ENCODE data around the gene FGL2.

FGL2 gene

GRCh38 chr7:77199013-77199966, at the start of gene FGL2:
Gene FGL2 (minus strand): TSS chr7:77199819. CDS start chr7:77199793, 26 bp downstream.
- Histone ChIP-seq H3K9ac (ENCODE audit: low read length in 2 of 2) (peak within 1 kb of the TSS; percentile 83 to 91), H3K27ac (ENCODE audit: low read length) (peak within 1 kb of the TSS; percentile 85)

GRCh38 chr7:77248154-77248553, 48.5 kb upstream of the FGL2 start:
- no peak overlapping the region for H3K27ac ChIP-seq (ENCODE audit: low read length)
- H3K27me3 ChIP-seq (ENCODE audit: control insufficient read depth in 1 of 2, insufficient read depth in 2 of 2, low read length in 2 of 2) = no peaks in the 10 kb centered on the region
- no peaks in the 10 kb centered on the region for H3K9me3 ChIP-seq (ENCODE audit: control insufficient read depth in 2 of 2, low read length in 2 of 2)
- no peak overlapping the region for H3K9ac ChIP-seq (ENCODE audit: low read length in 2 of 2)
- H3K4me1 ChIP-seq (ENCODE audit: control insufficient read depth, insufficient read depth, low read length) = peaks cover 17% of the 10 kb centered on the region
- no peak overlapping the region for H3K4me3 ChIP-seq (ENCODE audit: low read length in 2 of 2)
- no peaks in the 10 kb centered on the region for H3K36me3 ChIP-seq (ENCODE audit: control insufficient read depth in 2 of 2, insufficient read depth in 2 of 2, low read length in 2 of 2)

More at GRCh38 chr7:77199013-77199966, at the start of gene FGL2:
- Histone ChIP-seq H3K9me3 (ENCODE audit: control insufficient read depth in 2 of 2, low read length in 2 of 2) (no peaks in the 10 kb centered on the region), H3K4me1 (ENCODE audit: control insufficient read depth, insufficient read depth, low read length) (peaks cover 4% of the 10 kb centered on the region), H3K36me3 (ENCODE audit: control insufficient read depth in 2 of 2, insufficient read depth in 2 of 2, low read length in 2 of 2) (no peaks in the 10 kb centered on the region), H3K4me3 (ENCODE audit: low read length in 2 of 2) (peak within 1 kb of the TSS; percentile 93 to 96), H3K27me3 (ENCODE audit: control insufficient read depth in 1 of 2, insufficient read depth in 2 of 2, low read length in 2 of 2) (no peaks in the 10 kb centered on the region)

- H3K36me3 ChIP-seq (ENCODE audit: control insufficient read depth in 2 of 2, insufficient read depth in 2 of 2, low read length in 2 of 2) = no peaks in the 10 kb centered on the region
- H3K4me3 ChIP-seq (ENCODE audit: low read length in 2 of 2) = no peak overlapping the region
- no peaks in the 10 kb centered on the region for H3K27me3 ChIP-seq (ENCODE audit: control insufficient read depth in 1 of 2, insufficient read depth in 2 of 2, low read length in 2 of 2)
- no peak overlapping the region for H3K27ac ChIP-seq (ENCODE audit: low read length)
- H3K9me3 ChIP-seq (ENCODE audit: control insufficient read depth in 2 of 2, low read length in 2 of 2) = no peaks in the 10 kb centered on the region
- peaks cover 12% of the 10 kb centered on the region for H3K4me1 ChIP-seq (ENCODE audit: control insufficient read depth, insufficient read depth, low read length)
- no peak overlapping the region for H3K9ac ChIP-seq (ENCODE audit: low read length in 2 of 2)
Measured at GRCh38 chr7:77247206-77247850, 47.7 kb upstream of the FGL2 start.

GRCh38 chr7:77246026-77246640, 46.5 kb upstream of the FGL2 start:
- H3K4me3 ChIP-seq (ENCODE audit: low read length in 2 of 2) = peak overlapping the region; percentile 10 to 24
- H3K27me3 ChIP-seq (ENCODE audit: control insufficient read depth in 1 of 2, insufficient read depth in 2 of 2, low read length in 2 of 2) = no peaks in the 10 kb centered on the region
- H3K36me3 ChIP-seq (ENCODE audit: control insufficient read depth in 2 of 2, insufficient read depth in 2 of 2, low read length in 2 of 2) = no peaks in the 10 kb centered on the region
- no peaks in the 10 kb centered on the region for H3K9me3 ChIP-seq (ENCODE audit: control insufficient read depth in 2 of 2, low read length in 2 of 2)
- no peak overlapping the region for H3K27ac ChIP-seq (ENCODE audit: low read length)
- H3K4me1 ChIP-seq (ENCODE audit: control insufficient read depth, insufficient read depth, low read length) = peaks cover 19% of the 10 kb centered on the region
- no peak overlapping the region for H3K9ac ChIP-seq (ENCODE audit: low read length in 2 of 2)

GRCh38 chr7:77245015-77245755, 45.6 kb upstream of the FGL2 start:
- Histone ChIP-seq H3K27me3 (ENCODE audit: control insufficient read depth in 1 of 2, insufficient read depth in 2 of 2, low read length in 2 of 2) (no peaks in the 10 kb centered on the region), H3K9me3 (ENCODE audit: control insufficient read depth in 2 of 2, low read length in 2 of 2) (no peaks in the 10 kb centered on the region), H3K36me3 (ENCODE audit: control insufficient read depth in 2 of 2, insufficient read depth in 2 of 2, low read length in 2 of 2) (no peaks in the 10 kb centered on the region), H3K4me1 (ENCODE audit: control insufficient read depth, insufficient read depth, low read length) (peaks cover 19% of the 10 kb centered on the region), H3K27ac (ENCODE audit: low read length) (peak overlapping the region; percentile 24), H3K4me3 (ENCODE audit: low read length in 2 of 2) (peak overlapping the region; percentile 10 to 16), H3K9ac (ENCODE audit: low read length in 2 of 2) (no peak overlapping the region)

GRCh38 chr7:77244222-77244934, 44.8 kb upstream of the FGL2 start:
- Histone ChIP-seq H3K4me3 (ENCODE audit: low read length in 2 of 2) (no peak overlapping the region), H3K9ac (ENCODE audit: low read length in 2 of 2) (no peak overlapping the region), H3K27me3 (ENCODE audit: control insufficient read depth in 1 of 2, insufficient read depth in 2 of 2, low read length in 2 of 2) (no peaks in the 10 kb centered on the region), H3K4me1 (ENCODE audit: control insufficient read depth, insufficient read depth, low read length) (peaks cover 19% of the 10 kb centered on the region), H3K36me3 (ENCODE audit: control insufficient read depth in 2 of 2, insufficient read depth in 2 of 2, low read length in 2 of 2) (no peaks in the 10 kb centered on the region), H3K27ac (ENCODE audit: low read length) (no peak overlapping the region), H3K9me3 (ENCODE audit: control insufficient read depth in 2 of 2, low read length in 2 of 2) (no peaks in the 10 kb centered on the region)

- Histone ChIP-seq H3K9ac (ENCODE audit: low read length in 2 of 2) (peak overlapping the region; percentile 55 to 67), H3K36me3 (ENCODE audit: control insufficient read depth in 2 of 2, insufficient read depth in 2 of 2, low read length in 2 of 2) (no peaks in the 10 kb centered on the region), H3K4me1 (ENCODE audit: control insufficient read depth, insufficient read depth, low read length) (peaks cover 26% of the 10 kb centered on the region), H3K27ac (ENCODE audit: low read length) (peak overlapping the region; percentile 88), H3K27me3 (ENCODE audit: control insufficient read depth in 1 of 2, insufficient read depth in 2 of 2, low read length in 2 of 2) (no peaks in the 10 kb centered on the region), H3K4me3 (ENCODE audit: low read length in 2 of 2) (peak overlapping the region; percentile 45 to 54), H3K9me3 (ENCODE audit: control insufficient read depth in 2 of 2, low read length in 2 of 2) (no peaks in the 10 kb centered on the region)
Measured at GRCh38 chr7:77242554-77242953, 42.9 kb upstream of the FGL2 start.

- no peaks in the 10 kb centered on the region for H3K9me3 ChIP-seq (ENCODE audit: control insufficient read depth in 2 of 2, low read length in 2 of 2)
- H3K4me3 ChIP-seq (ENCODE audit: low read length in 2 of 2) = peak overlapping the region; percentile 45 to 54
- no peaks in the 10 kb centered on the region for H3K36me3 ChIP-seq (ENCODE audit: control insufficient read depth in 2 of 2, insufficient read depth in 2 of 2, low read length in 2 of 2)
- peak overlapping the region; percentile 55 to 67 for H3K9ac ChIP-seq (ENCODE audit: low read length in 2 of 2)
- H3K27me3 ChIP-seq (ENCODE audit: control insufficient read depth in 1 of 2, insufficient read depth in 2 of 2, low read length in 2 of 2) = no peaks in the 10 kb centered on the region
- H3K4me1 ChIP-seq (ENCODE audit: control insufficient read depth, insufficient read depth, low read length) = peaks cover 27% of the 10 kb centered on the region
- H3K27ac ChIP-seq (ENCODE audit: low read length) = peak overlapping the region; percentile 88
Measured at GRCh38 chr7:77242068-77242467, 42.4 kb upstream of the FGL2 start.

- peaks cover 17% of the 10 kb centered on the region for H3K4me1 ChIP-seq (ENCODE audit: control insufficient read depth, insufficient read depth, low read length)
- no peaks in the 10 kb centered on the region for H3K36me3 ChIP-seq (ENCODE audit: control insufficient read depth in 2 of 2, insufficient read depth in 2 of 2, low read length in 2 of 2)
- no peak overlapping the region for H3K4me3 ChIP-seq (ENCODE audit: low read length in 2 of 2)
- no peaks in the 10 kb centered on the region for H3K27me3 ChIP-seq (ENCODE audit: control insufficient read depth in 1 of 2, insufficient read depth in 2 of 2, low read length in 2 of 2)
- no peaks in the 10 kb centered on the region for H3K9me3 ChIP-seq (ENCODE audit: control insufficient read depth in 2 of 2, low read length in 2 of 2)
- H3K9ac ChIP-seq (ENCODE audit: low read length in 2 of 2) = no peak overlapping the region
- no peak overlapping the region for H3K27ac ChIP-seq (ENCODE audit: low read length)
Measured at GRCh38 chr7:77239471-77239870, 39.9 kb upstream of the FGL2 start.
